ENCODE measurements around the gene NOS3.
A peak's percentile ranks its signal among the peaks of the same experiment; 100 is the strongest.
"Not testable (repeated sequence)": the region's sequence is repeated elsewhere in the genome, so short reads cannot be mapped to it uniquely, and the experiment has no call there.

Gene NOS3

GRCh38 chr7:151038951-151039849, 48.4 kb downstream of the NOS3 start:
- peak; percentile 68 to 88 (median 82) for DNase-seq
- WGBS (ENCODE audit: insufficient coverage): 53% methylated on average over 11 of the region's 12 CpGs
- POLR2A ChIA-PET: interaction anchor here (0.5 to 1.7 kb wide), 4 partner anchors 11 to 60 kb away, joined by 3 to 7 read pairs (median 4); partner anchors contain the start of gene ABCB8
- Histone ChIP-seq H3K9me3 (ENCODE audit: control extremely low read depth in 1 of 5, control insufficient read depth in 4 of 5, insufficient read depth in 2 of 5, low read depth in 1 of 5, low read length in 4 of 5) (no peaks in the 10 kb centered on the region), H3K27me3 (replicated peaks in 2 of 5; ENCODE audit: control insufficient read depth in 4 of 5, insufficient read depth in 5 of 5, low read length in 4 of 5) (no peaks in the 10 kb centered on the region), H3K4me3 (ENCODE audit: control insufficient read depth in 1 of 7, extremely low read depth in 1 of 7, insufficient read depth in 4 of 7, low read depth in 2 of 7, low read length in 6 of 7) (peak overlapping the region in 1 of 7 experiments; percentile 38), H3K27ac (ENCODE audit: insufficient read depth in 1 of 2, low read depth in 1 of 2, low read length in 2 of 2, poor library complexity in 1 of 2, severe bottlenecking in 2 of 2) (peak overlapping the region in 1 of 2 experiments; percentile 70), H3K4me1 (ENCODE audit: control extremely low read depth in 1 of 4, control insufficient read depth in 4 of 4, insufficient read depth in 4 of 4, low read length in 3 of 4) (peaks cover 0 to 29% (median 26%) of the 10 kb centered on the region in 4 experiments), H3K36me3 (ENCODE audit: control insufficient read depth in 4 of 4, insufficient read depth in 4 of 4, low read length in 3 of 4) (peaks cover 4 to 37% (median 29%) of the 10 kb centered on the region in 4 experiments)
- CTCF ChIA-PET: interaction anchor here (0.6 to 1.6 kb wide), 6 partner anchors 10 to 44 kb away, joined by 3 to 7 read pairs (median 4); partner anchors contain the start of gene ABCB8

GRCh38 chr7:151039850-151040548, 49.2 kb downstream of the NOS3 start:
- peak overlapping the region in 1 of 7 experiments; percentile 38 for H3K4me3 ChIP-seq (ENCODE audit: control insufficient read depth in 1 of 7, extremely low read depth in 1 of 7, insufficient read depth in 4 of 7, low read depth in 2 of 7, low read length in 6 of 7)
- H3K9me3 ChIP-seq (ENCODE audit: control extremely low read depth in 1 of 5, control insufficient read depth in 4 of 5, insufficient read depth in 2 of 5, low read depth in 1 of 5, low read length in 4 of 5): no peaks in the 10 kb centered on the region
- peaks cover 2 to 31% (median 23%) of the 10 kb centered on the region in 4 experiments for H3K36me3 ChIP-seq (ENCODE audit: control insufficient read depth in 4 of 4, insufficient read depth in 4 of 4, low read length in 3 of 4)
- POLR2A ChIA-PET: interaction anchor here (0.5 to 1.7 kb wide), 4 partner anchors 12 to 59 kb away, joined by 3 to 7 read pairs (median 4); partner anchors contain the start of gene ABCB8
- H3K27ac ChIP-seq (ENCODE audit: insufficient read depth in 1 of 2, low read depth in 1 of 2, low read length in 2 of 2, poor library complexity in 1 of 2, severe bottlenecking in 2 of 2): peak overlapping the region in 1 of 2 experiments; percentile 43
- H3K4me1 ChIP-seq (ENCODE audit: control extremely low read depth in 1 of 4, control insufficient read depth in 4 of 4, insufficient read depth in 4 of 4, low read length in 3 of 4): peaks cover 0 to 29% (median 26%) of the 10 kb centered on the region in 4 experiments
- CTCF ChIA-PET: interaction anchor here (1.5 to 1.6 kb wide), 3 partner anchors 10 to 32 kb away, joined by 4 to 7 read pairs (median 5); partner anchors contain the start of gene ABCB8
- H3K27me3 ChIP-seq (replicated peaks in 2 of 5; ENCODE audit: control insufficient read depth in 4 of 5, insufficient read depth in 5 of 5, low read length in 4 of 5): no peaks in the 10 kb centered on the region
- WGBS (ENCODE audit: insufficient coverage): 66% methylated on average over 17 of the region's 18 CpGs
- DNase-seq: peak in 2 of 3 donors; percentile 26 to 39

- peaks cover 2 to 23% (median 17%) of the 10 kb centered on the region in 4 experiments for H3K36me3 ChIP-seq (ENCODE audit: control insufficient read depth in 4 of 4, insufficient read depth in 4 of 4, low read length in 3 of 4)
- no peak overlapping the region for H3K27ac ChIP-seq (ENCODE audit: insufficient read depth in 1 of 2, low read depth in 1 of 2, low read length in 2 of 2, poor library complexity in 1 of 2, severe bottlenecking in 2 of 2)
- H3K4me3 ChIP-seq (ENCODE audit: control insufficient read depth in 1 of 7, extremely low read depth in 1 of 7, insufficient read depth in 4 of 7, low read depth in 2 of 7, low read length in 6 of 7): no peak overlapping the region
- H3K4me1 ChIP-seq (ENCODE audit: control extremely low read depth in 1 of 4, control insufficient read depth in 4 of 4, insufficient read depth in 4 of 4, low read length in 3 of 4): peaks cover 0 to 29% (median 26%) of the 10 kb centered on the region in 4 experiments
- 98% methylated on average over 27 of the region's 30 CpGs for WGBS (ENCODE audit: insufficient coverage)
- no peaks in the 10 kb centered on the region for H3K9me3 ChIP-seq (ENCODE audit: control extremely low read depth in 1 of 5, control insufficient read depth in 4 of 5, insufficient read depth in 2 of 5, low read depth in 1 of 5, low read length in 4 of 5)
- ChIA-PET CTCF (interaction anchor here (1.0 to 1.3 kb wide), 2 partner anchors 9 to 10 kb away, joined by 3 to 5 read pairs; no protein-coding TSS in a partner anchor), POLR2A (no interaction called here)
- no peaks in the 10 kb centered on the region for H3K27me3 ChIP-seq (replicated peaks in 2 of 5; ENCODE audit: control insufficient read depth in 4 of 5, insufficient read depth in 5 of 5, low read length in 4 of 5)
- DNase-seq: no peak
Observed at GRCh38 chr7:151040616-151041375, 50.0 kb downstream of the NOS3 start.

- CTCF ChIA-PET: interaction anchor here (1.9 kb wide), 1 partner anchor 12 kb away, joined by 5 read pairs; no protein-coding TSS in a partner anchor
- H3K27me3 ChIP-seq (replicated peaks in 2 of 5; ENCODE audit: control insufficient read depth in 4 of 5, insufficient read depth in 5 of 5, low read length in 4 of 5); H3K4me3 ChIP-seq (ENCODE audit: control insufficient read depth in 1 of 7, extremely low read depth in 1 of 7, insufficient read depth in 4 of 7, low read depth in 2 of 7, low read length in 6 of 7); H3K36me3 ChIP-seq (ENCODE audit: control insufficient read depth in 4 of 4, insufficient read depth in 4 of 4, low read length in 3 of 4); DNase-seq; H3K27ac ChIP-seq (ENCODE audit: insufficient read depth in 1 of 2, low read depth in 1 of 2, low read length in 2 of 2, poor library complexity in 1 of 2, severe bottlenecking in 2 of 2); POLR2A ChIA-PET; H3K9me3 ChIP-seq (ENCODE audit: control extremely low read depth in 1 of 5, control insufficient read depth in 4 of 5, insufficient read depth in 2 of 5, low read depth in 1 of 5, low read length in 4 of 5): not testable (repeated sequence)
- H3K4me1 ChIP-seq (ENCODE audit: control extremely low read depth in 1 of 4, control insufficient read depth in 4 of 4, insufficient read depth in 4 of 4, low read length in 3 of 4): peaks cover 0 to 37% (median 33%) of the 10 kb centered on the region in 4 experiments
- 100% methylated on average over 6 of the region's 10 CpGs for WGBS (ENCODE audit: insufficient coverage)
Observed at GRCh38 chr7:151043449-151043848, 52.6 kb downstream of the NOS3 start.

- CTCF ChIA-PET: interaction anchor here (1.9 kb wide), 1 partner anchor 11 kb away, joined by 5 read pairs; no protein-coding TSS in a partner anchor
Observed at GRCh38 chr7:151043959-151044358, 53.1 kb downstream of the NOS3 start.

GRCh38 chr7:151045262-151045661, 54.4 kb downstream of the NOS3 start:
- H3K36me3 ChIP-seq (ENCODE audit: control insufficient read depth in 4 of 4, insufficient read depth in 4 of 4, low read length in 3 of 4): peaks cover 0 to 7% (median 5%) of the 10 kb centered on the region in 4 experiments
- CTCF ChIA-PET: interaction anchor here (1.4 to 1.9 kb wide), 3 partner anchors 10 to 27 kb away, joined by 3 to 5 read pairs (median 4); no protein-coding TSS in a partner anchor
- POLR2A ChIA-PET: no interaction called here
- H3K4me3 ChIP-seq (ENCODE audit: control insufficient read depth in 1 of 7, extremely low read depth in 1 of 7, insufficient read depth in 4 of 7, low read depth in 2 of 7, low read length in 6 of 7): no peak overlapping the region
- H3K9me3 ChIP-seq (ENCODE audit: control extremely low read depth in 1 of 5, control insufficient read depth in 4 of 5, insufficient read depth in 2 of 5, low read depth in 1 of 5, low read length in 4 of 5): no peaks in the 10 kb centered on the region
- DNase-seq: no peak
- WGBS (ENCODE audit: insufficient coverage): 98% methylated on average over 9 of the region's 11 CpGs
- peaks cover 0 to 23% (median 18%) of the 10 kb centered on the region in 4 experiments for H3K4me1 ChIP-seq (ENCODE audit: control extremely low read depth in 1 of 4, control insufficient read depth in 4 of 4, insufficient read depth in 4 of 4, low read length in 3 of 4)
- peaks cover 0 to 3% (median 0%) of the 10 kb centered on the region in 5 experiments for H3K27me3 ChIP-seq (replicated peaks in 2 of 5; ENCODE audit: control insufficient read depth in 4 of 5, insufficient read depth in 5 of 5, low read length in 4 of 5)
- H3K27ac ChIP-seq (ENCODE audit: insufficient read depth in 1 of 2, low read depth in 1 of 2, low read length in 2 of 2, poor library complexity in 1 of 2, severe bottlenecking in 2 of 2): no peak overlapping the region

More at GRCh38 chr7:151043959-151044358, 53.1 kb downstream of the NOS3 start:
- 95% methylated on average over 19 of the region's 20 CpGs for WGBS (ENCODE audit: insufficient coverage)
- H3K4me1 ChIP-seq (ENCODE audit: control extremely low read depth in 1 of 4, control insufficient read depth in 4 of 4, insufficient read depth in 4 of 4, low read length in 3 of 4): peaks cover 0 to 32% (median 28%) of the 10 kb centered on the region in 4 experiments
- no peaks in the 10 kb centered on the region for H3K27me3 ChIP-seq (replicated peaks in 2 of 5; ENCODE audit: control insufficient read depth in 4 of 5, insufficient read depth in 5 of 5, low read length in 4 of 5)
- no peak overlapping the region for H3K4me3 ChIP-seq (ENCODE audit: control insufficient read depth in 1 of 7, extremely low read depth in 1 of 7, insufficient read depth in 4 of 7, low read depth in 2 of 7, low read length in 6 of 7)
- DNase-seq: no peak
- H3K27ac ChIP-seq (ENCODE audit: insufficient read depth in 1 of 2, low read depth in 1 of 2, low read length in 2 of 2, poor library complexity in 1 of 2, severe bottlenecking in 2 of 2): no peak overlapping the region
- no peaks in the 10 kb centered on the region for H3K9me3 ChIP-seq (ENCODE audit: control extremely low read depth in 1 of 5, control insufficient read depth in 4 of 5, insufficient read depth in 2 of 5, low read depth in 1 of 5, low read length in 4 of 5)
- peaks cover 0 to 7% (median 5%) of the 10 kb centered on the region in 4 experiments for H3K36me3 ChIP-seq (ENCODE audit: control insufficient read depth in 4 of 4, insufficient read depth in 4 of 4, low read length in 3 of 4)
- POLR2A ChIA-PET: interaction anchor here (0.6 kb wide), 1 partner anchor 65 kb away, joined by 4 read pairs; no protein-coding TSS in a partner anchor
